Measurements from ENCODE around the gene RAP1A. TPM values are rescaled to one million over a fixed set of nuclear protein-coding genes. Genes with fewer than 3 reads are reported as not detected.
"Not testable (repeated sequence)": the region's sequence is repeated elsewhere in the genome, so short reads cannot be mapped to it uniquely, and the experiment has no call there.

RAP1A gene
- polyA plus RNA-seq, 1 donor (not counting 4 experiments of a cell fraction or from before 2014, with no cell fraction given) = 70.3 TPM

DNA sequence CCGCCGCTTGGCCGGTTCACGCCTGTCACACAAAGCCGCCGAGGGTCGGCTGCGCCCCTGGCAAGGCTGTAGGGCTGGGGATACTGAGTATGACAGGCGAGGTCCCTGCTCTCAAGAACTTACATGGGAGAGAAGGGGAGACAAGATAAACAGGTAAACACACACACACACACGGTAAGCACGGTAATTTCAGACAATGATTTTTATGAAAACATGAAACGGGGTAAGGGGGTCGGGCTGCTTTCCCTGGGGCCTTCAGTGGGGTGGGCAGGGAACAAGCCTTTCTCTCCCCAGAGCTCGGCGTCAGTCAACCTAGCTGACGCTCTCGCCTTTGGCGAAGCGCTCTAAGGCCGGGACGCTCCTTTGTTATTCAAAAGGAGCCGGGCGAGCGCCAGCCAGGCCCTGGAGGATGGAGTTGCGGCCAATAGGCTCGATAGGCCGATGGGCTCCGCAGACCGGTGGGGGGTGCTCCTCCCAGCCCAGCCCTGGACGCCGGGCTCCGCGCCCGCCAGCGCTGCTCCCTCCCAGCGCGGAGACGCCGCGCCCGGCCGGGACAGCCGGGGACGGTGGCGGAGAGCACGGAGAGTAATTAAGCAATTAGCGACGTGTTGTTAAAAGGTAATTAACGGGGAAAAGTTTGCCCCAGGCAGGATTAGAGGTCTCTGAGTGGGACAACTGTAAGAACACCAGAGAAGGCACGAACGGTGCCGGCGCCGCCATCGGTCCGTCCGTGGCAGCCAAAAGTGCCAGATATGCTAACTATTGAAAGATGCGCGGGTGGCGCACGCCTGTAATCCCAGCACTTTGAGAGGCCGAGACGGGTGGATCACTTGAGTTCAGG, 120.6 kb downstream of the RAP1A start:
- peak overlapping the region; percentile 81 for H3K27ac ChIP-seq (ENCODE audit: control insufficient read depth, insufficient read depth, low read length)
- dilution Hi-C loops (cut with MboI; ENCODE audit: extremely low pct_ligation_motif_present, low sequenced_read_pairs) = no loop called here
- TF ChIP-seq, protein P1, sequence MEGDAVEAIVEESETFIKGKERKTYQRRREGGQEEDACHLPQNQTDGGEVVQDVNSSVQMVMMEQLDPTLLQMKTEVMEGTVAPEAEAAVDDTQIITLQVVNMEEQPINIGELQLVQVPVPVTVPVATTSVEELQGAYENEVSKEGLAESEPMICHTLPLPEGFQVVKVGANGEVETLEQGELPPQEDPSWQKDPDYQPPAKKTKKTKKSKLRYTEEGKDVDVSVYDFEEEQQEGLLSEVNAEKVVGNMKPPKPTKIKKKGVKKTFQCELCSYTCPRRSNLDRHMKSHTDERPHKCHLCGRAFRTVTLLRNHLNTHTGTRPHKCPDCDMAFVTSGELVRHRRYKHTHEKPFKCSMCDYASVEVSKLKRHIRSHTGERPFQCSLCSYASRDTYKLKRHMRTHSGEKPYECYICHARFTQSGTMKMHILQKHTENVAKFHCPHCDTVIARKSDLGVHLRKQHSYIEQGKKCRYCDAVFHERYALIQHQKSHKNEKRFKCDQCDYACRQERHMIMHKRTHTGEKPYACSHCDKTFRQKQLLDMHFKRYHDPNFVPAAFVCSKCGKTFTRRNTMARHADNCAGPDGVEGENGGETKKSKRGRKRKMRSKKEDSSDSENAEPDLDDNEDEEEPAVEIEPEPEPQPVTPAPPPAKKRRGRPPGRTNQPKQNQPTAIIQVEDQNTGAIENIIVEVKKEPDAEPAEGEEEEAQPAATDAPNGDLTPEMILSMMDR (optimal IDR thresholded peaks at IDR 0.05 in 1 of 3, IDR thresholded peaks at IDR 0.05 in 1 of 3, conservative IDR thresholded peaks at IDR 0.05 in 1 of 3; ENCODE audit: extremely low read depth in 1 of 3, insufficient read depth in 2 of 3, low read length in 3 of 3) = peak in 1 of 3 experiments; percentile 23
- peak; percentile 47 for TF ChIP-seq EZH2 (IDR thresholded peaks at IDR 0.05; ENCODE audit: low read length)
- H3K4me1 ChIP-seq (ENCODE audit: control insufficient read depth, extremely low read depth, insufficient read depth, low read length) = peaks cover 15% of the 10 kb centered on the region
- no peaks in the 10 kb centered on the region for H3K9me1 ChIP-seq (ENCODE audit: control insufficient read depth, extremely low read depth, insufficient read depth, low read length)
- H3K27me3 ChIP-seq (ENCODE audit: control insufficient read depth, extremely low read depth, insufficient read depth, low read length) = peaks cover 8% of the 10 kb centered on the region
- peak overlapping the region; percentile 94 for H3K4me2 ChIP-seq (ENCODE audit: control insufficient read depth, extremely low read depth, insufficient read depth, low read depth, low read length)
- no peaks in the 10 kb centered on the region for H3K79me2 ChIP-seq (ENCODE audit: control insufficient read depth, insufficient read depth, low read length)
- peak overlapping the region; percentile 83 for H3K9ac ChIP-seq (ENCODE audit: control insufficient read depth, extremely low read depth, insufficient read depth, low read length)
- no peaks in the 10 kb centered on the region for H3K9me3 ChIP-seq (ENCODE audit: control insufficient read depth, low read depth, low read length)
- peak overlapping the region; percentile 61 to 88 (median 82) for H3K4me3 ChIP-seq (ENCODE audit: control insufficient read depth in 2 of 3, extremely low read depth in 1 of 3, insufficient read depth in 2 of 3, low read depth in 1 of 3, low read length in 3 of 3)
- no peaks in the 10 kb centered on the region for H3K36me3 ChIP-seq (ENCODE audit: control insufficient read depth in 2 of 2, extremely low read depth in 1 of 2, insufficient read depth in 2 of 2, low read length in 2 of 2)
- H4K20me1 ChIP-seq (ENCODE audit: control insufficient read depth, extremely low read depth, insufficient read depth, low read length) = no peaks in the 10 kb centered on the region
- FAIRE-seq (peak; percentile 29), DNase-seq (ENCODE audit: low read depth, low spot score) (no peak)
- peak overlapping the region; percentile 71 for H2AFZ ChIP-seq (ENCODE audit: control insufficient read depth, low read length)

DNA sequence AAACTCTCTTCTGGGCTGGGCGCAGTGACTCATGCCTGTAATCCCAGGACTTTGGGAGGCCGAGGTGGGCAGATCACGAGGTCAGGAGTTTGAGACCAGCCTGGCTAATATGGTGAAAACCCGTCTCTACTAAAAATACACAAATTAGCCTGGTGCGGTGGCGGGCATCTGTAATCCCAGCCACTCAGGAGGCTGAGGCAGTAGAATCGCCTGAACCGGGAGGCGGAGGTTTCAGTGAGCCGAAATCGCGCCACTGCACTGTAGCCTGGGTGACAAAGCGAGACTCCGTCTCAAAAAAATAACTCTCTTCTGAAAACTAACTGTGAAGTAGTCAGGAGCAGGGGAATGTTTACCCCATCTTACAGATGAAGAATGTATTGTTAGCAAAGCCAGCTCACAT, 122.7 kb downstream of the RAP1A start:
- H3K4me2 ChIP-seq (ENCODE audit: control insufficient read depth, extremely low read depth, insufficient read depth, low read depth, low read length); H3K27me3 ChIP-seq (ENCODE audit: control insufficient read depth, extremely low read depth, insufficient read depth, low read length); DNase-seq (ENCODE audit: low read depth, low spot score); H3K9me1 ChIP-seq (ENCODE audit: control insufficient read depth, extremely low read depth, insufficient read depth, low read length); H2AFZ ChIP-seq (ENCODE audit: control insufficient read depth, low read length); dilution Hi-C loops (cut with MboI; ENCODE audit: extremely low pct_ligation_motif_present, low sequenced_read_pairs); H3K9me3 ChIP-seq (ENCODE audit: control insufficient read depth, low read depth, low read length); H3K9ac ChIP-seq (ENCODE audit: control insufficient read depth, extremely low read depth, insufficient read depth, low read length); H3K36me3 ChIP-seq (ENCODE audit: control insufficient read depth in 2 of 2, extremely low read depth in 1 of 2, insufficient read depth in 2 of 2, low read length in 2 of 2); H3K79me2 ChIP-seq (ENCODE audit: control insufficient read depth, insufficient read depth, low read length); H3K27ac ChIP-seq (ENCODE audit: control insufficient read depth, insufficient read depth, low read length); H3K4me3 ChIP-seq (ENCODE audit: control insufficient read depth in 2 of 3, extremely low read depth in 1 of 3, insufficient read depth in 2 of 3, low read depth in 1 of 3, low read length in 3 of 3); H4K20me1 ChIP-seq (ENCODE audit: control insufficient read depth, extremely low read depth, insufficient read depth, low read length); FAIRE-seq: not testable (repeated sequence)
- peaks cover 15% of the 10 kb centered on the region for H3K4me1 ChIP-seq (ENCODE audit: control insufficient read depth, extremely low read depth, insufficient read depth, low read length)
